Astrocyte (in vitro differentiated cells and primary cell): Measurements from ENCODE around the gene IGF1R. TPM values are rescaled to one million over a fixed set of nuclear protein-coding genes. Genes with fewer than 3 reads are reported as not detected.

ENCODE experiments used
- DNase-seq: peaks from one replicate; pipeline ENCODE4 v3.0.0-alpha.2; 2010; ENCODE audit warnings: low read depth
- FAIRE-seq: peaks from 2 replicates; lab custom pipeline; 2011; peaks lifted over from hg19 to GRCh38; lab: Jason Lieb, UNC
- H2AFZ ChIP-seq: 2 replicates; pipeline ENCODE4 v1.6.0; 2012; ENCODE audit warnings: low read depth, low read length, inconsistent platforms
- H3K27ac ChIP-seq: 2 replicates; pipeline ENCODE4 v1.5.1; 2011; ENCODE audit warnings: low read depth, low read length, inconsistent platforms
- H3K27me3 ChIP-seq: 2 replicates; pipeline ENCODE4 v1.6.0; 2011; ENCODE audit warnings: low read length, inconsistent platforms; ENCODE audit not compliant: insufficient read depth
- H3K36me3 ChIP-seq: 2 replicates; pipeline ENCODE4 v1.5.1; 2011; ENCODE audit warnings: low read length, inconsistent platforms; ENCODE audit not compliant: insufficient read depth
- H3K4me1 ChIP-seq: 2 replicates; pipeline ENCODE4 v1.5.1; 2011; ENCODE audit warnings: low read length, inconsistent platforms; ENCODE audit not compliant: insufficient read depth
- H3K4me2 ChIP-seq: 2 replicates; pipeline ENCODE4 v1.6.0; 2012; ENCODE audit warnings: low read length, inconsistent platforms
- H3K4me3 ChIP-seq: 2 replicates; pipeline ENCODE4 v1.5.1; 2011; ENCODE audit warnings: low read depth, mild to moderate bottlenecking, low read length, inconsistent platforms; ENCODE audit not compliant: insufficient read depth
- H3K79me2 ChIP-seq: 2 replicates; pipeline ENCODE4 v1.6.0; 2012; ENCODE audit warnings: mild to moderate bottlenecking, low read length, inconsistent platforms; ENCODE audit not compliant: insufficient read depth
- H3K9ac ChIP-seq: 2 replicates; pipeline ENCODE4 v1.6.0; 2012; ENCODE audit warnings: mild to moderate bottlenecking, low read length, inconsistent platforms
- H3K9me3 ChIP-seq: 2 replicates; pipeline ENCODE4 v1.5.1; 2012; ENCODE audit warnings: low read depth, mild to moderate bottlenecking, low read length, inconsistent platforms; ENCODE audit not compliant: insufficient read depth
- H4K20me1 ChIP-seq: 2 replicates; pipeline ENCODE4 v1.6.0; 2012; ENCODE audit warnings: low read length, inconsistent platforms; ENCODE audit not compliant: insufficient read depth
- H3K27ac Mint-ChIP-seq: one replicate; pipeline ENCODE4 v1.8.0; 2021; ENCODE audit warnings: mild to moderate bottlenecking, mixed read lengths; ENCODE audit not compliant: unreplicated experiment
- H3K27me3 Mint-ChIP-seq: one replicate; pipeline ENCODE4 v1.8.0; 2021; ENCODE audit warnings: low read depth, mixed read lengths; ENCODE audit not compliant: unreplicated experiment
- H3K36me3 Mint-ChIP-seq: one replicate; pipeline ENCODE4 v1.8.0; 2021; ENCODE audit warnings: low read depth, mixed read lengths; ENCODE audit not compliant: unreplicated experiment
- H3K4me1 Mint-ChIP-seq: one replicate; pipeline ENCODE4 v1.8.0; 2021; ENCODE audit warnings: low read depth, mixed read lengths; ENCODE audit not compliant: unreplicated experiment
- H3K4me3 Mint-ChIP-seq: one replicate; pipeline ENCODE4 v1.8.0; 2021; ENCODE audit warnings: mild to moderate bottlenecking, moderate library complexity, mixed read lengths; ENCODE audit not compliant: unreplicated experiment
- H3K9me3 Mint-ChIP-seq: one replicate; pipeline ENCODE4 v1.8.0; 2021; ENCODE audit warnings: mild to moderate bottlenecking, mixed read lengths; ENCODE audit not compliant: unreplicated experiment
- EZH2 ChIP-seq: IDR thresholded peaks from 2 replicates; pipeline ENCODE4 v1.6.1; 2012; ENCODE audit warnings: mild to moderate bottlenecking, low read length, inconsistent platforms; ENCODE audit not compliant: insufficient read depth
- total RNA-seq: library from RNA; stranded (reverse); gene quantifications from 2 replicates; pipeline ENCODE4 v1.2.1, GENCODE V29; 2021
- TF ChIP-seq, protein P1 (sequence below): IDR thresholded peaks from 2 replicates; pipeline ENCODE4 v1.5.1; 2011; ENCODE audit warnings: low read depth, mild to moderate bottlenecking, inconsistent platforms, low read length, moderate library complexity; ENCODE audit not compliant: insufficient read depth

The IGF1R gene
- total RNA-seq, 1 donor from 2014 or later: 270 TPM

DNA sequence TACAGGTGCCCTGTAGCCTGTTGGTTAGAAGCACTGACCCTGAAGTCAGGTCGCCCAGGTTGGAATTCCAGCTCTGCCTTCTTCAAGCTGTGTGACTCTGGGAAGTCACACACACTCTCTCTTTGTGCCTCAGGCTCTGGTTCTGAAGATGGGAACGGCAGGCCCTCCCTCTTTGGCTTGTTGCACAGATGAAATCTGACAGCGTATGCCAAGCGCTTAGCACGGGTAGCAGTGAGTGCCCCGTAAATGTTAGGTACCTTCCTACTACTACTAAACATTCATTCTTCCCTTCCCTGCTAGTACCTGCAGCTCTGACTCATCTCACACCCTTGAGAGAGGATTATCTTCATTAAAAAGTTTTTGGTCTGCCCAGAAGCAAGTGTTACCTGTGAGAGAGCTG is 220.2 kb downstream of the IGF1R start:
- H3K9me3 ChIP-seq: no peaks in the 10 kb centered on the region
- no peaks in the 10 kb centered on the region for H4K20me1 ChIP-seq
- no peaks in the 10 kb centered on the region for H3K36me3 ChIP-seq
- no peak for DNase-seq
- Mint-ChIP-seq H3K4me3 (peak overlapping the region; percentile 20), H3K4me1 (peaks cover 44% of the 10 kb centered on the region), H3K27me3 (no peaks in the 10 kb centered on the region), H3K36me3 (peaks cover 13% of the 10 kb centered on the region), H3K27ac (peak overlapping the region; percentile 18), H3K9me3 (peaks cover 3% of the 10 kb centered on the region)
- H3K4me3 ChIP-seq: no peak overlapping the region
- no peak overlapping the region for H3K4me2 ChIP-seq
- peaks cover 93% of the 10 kb centered on the region for H3K79me2 ChIP-seq
- no peak for FAIRE-seq
- H3K4me1 ChIP-seq: peaks cover 36% of the 10 kb centered on the region
- H3K27ac ChIP-seq: no peak overlapping the region
- H3K27me3 ChIP-seq: no peaks in the 10 kb centered on the region
- no peak overlapping the region for H2AFZ ChIP-seq
- H3K9ac ChIP-seq: no peak overlapping the region
- TF ChIP-seq EZH2: no peak
- TF ChIP-seq, protein P1, sequence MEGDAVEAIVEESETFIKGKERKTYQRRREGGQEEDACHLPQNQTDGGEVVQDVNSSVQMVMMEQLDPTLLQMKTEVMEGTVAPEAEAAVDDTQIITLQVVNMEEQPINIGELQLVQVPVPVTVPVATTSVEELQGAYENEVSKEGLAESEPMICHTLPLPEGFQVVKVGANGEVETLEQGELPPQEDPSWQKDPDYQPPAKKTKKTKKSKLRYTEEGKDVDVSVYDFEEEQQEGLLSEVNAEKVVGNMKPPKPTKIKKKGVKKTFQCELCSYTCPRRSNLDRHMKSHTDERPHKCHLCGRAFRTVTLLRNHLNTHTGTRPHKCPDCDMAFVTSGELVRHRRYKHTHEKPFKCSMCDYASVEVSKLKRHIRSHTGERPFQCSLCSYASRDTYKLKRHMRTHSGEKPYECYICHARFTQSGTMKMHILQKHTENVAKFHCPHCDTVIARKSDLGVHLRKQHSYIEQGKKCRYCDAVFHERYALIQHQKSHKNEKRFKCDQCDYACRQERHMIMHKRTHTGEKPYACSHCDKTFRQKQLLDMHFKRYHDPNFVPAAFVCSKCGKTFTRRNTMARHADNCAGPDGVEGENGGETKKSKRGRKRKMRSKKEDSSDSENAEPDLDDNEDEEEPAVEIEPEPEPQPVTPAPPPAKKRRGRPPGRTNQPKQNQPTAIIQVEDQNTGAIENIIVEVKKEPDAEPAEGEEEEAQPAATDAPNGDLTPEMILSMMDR: no peak

DNA sequence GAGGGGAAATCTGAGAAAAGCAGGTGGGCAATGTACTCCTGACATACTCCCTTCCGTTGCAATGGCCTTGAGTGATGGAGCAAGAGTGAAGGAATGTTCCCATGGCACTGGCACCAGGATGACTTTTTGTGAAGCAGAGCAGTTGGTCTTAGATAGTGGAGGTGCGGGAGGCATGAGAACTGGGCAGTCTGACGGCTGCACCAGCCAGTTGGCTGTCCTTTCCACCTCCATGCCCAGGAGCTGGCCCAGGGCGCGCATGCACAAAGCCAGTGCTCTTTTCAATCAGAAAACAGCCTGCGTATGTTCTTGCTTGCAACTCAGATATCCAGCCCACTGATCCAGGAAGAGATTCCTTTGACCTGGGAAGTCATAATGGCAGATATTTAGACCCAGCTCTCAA is 222.4 kb downstream of the IGF1R start:
- Histone ChIP-seq H3K36me3 (no peaks in the 10 kb centered on the region), H3K9me3 (no peaks in the 10 kb centered on the region), H4K20me1 (no peaks in the 10 kb centered on the region), H3K4me1 (peaks cover 48% of the 10 kb centered on the region), H3K27ac (no peak overlapping the region), H2AFZ (no peak overlapping the region), H3K4me3 (no peak overlapping the region), H3K4me2 (no peak overlapping the region), H3K79me2 (peaks cover 90% of the 10 kb centered on the region), H3K27me3 (no peaks in the 10 kb centered on the region), H3K9ac (no peak overlapping the region)
- Mint-ChIP-seq H3K27me3 (no peaks in the 10 kb centered on the region), H3K9me3 (peaks cover 3% of the 10 kb centered on the region), H3K4me3 (no peak overlapping the region), H3K36me3 (peaks cover 10% of the 10 kb centered on the region), H3K4me1 (peaks cover 59% of the 10 kb centered on the region), H3K27ac (no peak overlapping the region)
- DNase-seq (no peak), FAIRE-seq (no peak)
- TF ChIP-seq, protein P1: no peak
- TF ChIP-seq EZH2: no peak

DNA sequence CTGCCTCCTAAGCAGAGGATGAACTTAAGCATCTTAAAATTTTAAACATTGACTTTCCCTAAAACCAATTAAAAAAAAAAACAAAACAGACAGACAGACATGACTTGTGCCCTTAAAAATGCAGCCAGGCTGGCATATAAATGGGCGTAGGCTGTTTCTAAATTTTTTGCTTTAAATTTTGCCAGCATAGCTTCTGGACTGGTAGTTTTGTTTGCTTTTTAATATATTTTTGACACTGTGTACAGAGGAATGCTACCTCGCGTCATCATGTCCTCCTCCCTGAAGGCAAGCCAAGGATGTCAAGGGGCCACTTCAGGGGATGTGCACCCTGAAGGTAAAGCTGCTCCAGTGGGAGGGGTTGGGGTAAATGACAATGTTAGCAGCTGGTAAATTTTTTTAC is 224.4 kb downstream of the IGF1R start:
- peak overlapping the region; percentile 64 for H3K27ac Mint-ChIP-seq

More for the DNA sequence above, 224.4 kb downstream of the IGF1R start:
- Histone ChIP-seq H3K27ac (peak overlapping the region; percentile 78), H3K4me3 (peak overlapping the region; percentile 15), H3K27me3 (no peaks in the 10 kb centered on the region), H3K36me3 (no peaks in the 10 kb centered on the region), H3K9me3 (no peaks in the 10 kb centered on the region), H3K4me2 (peak overlapping the region; percentile 79), H3K79me2 (peaks cover 92% of the 10 kb centered on the region), H3K4me1 (peaks cover 50% of the 10 kb centered on the region), H3K9ac (peak overlapping the region; percentile 58), H4K20me1 (no peaks in the 10 kb centered on the region), H2AFZ (no peak overlapping the region)
- H3K4me1 Mint-ChIP-seq: peaks cover 64% of the 10 kb centered on the region
- no peak for FAIRE-seq
- H3K4me3 Mint-ChIP-seq: no peak overlapping the region
- TF ChIP-seq EZH2: no peak
- TF ChIP-seq, protein P1: no peak
- H3K36me3 Mint-ChIP-seq: peaks cover 9% of the 10 kb centered on the region
- no peaks in the 10 kb centered on the region for H3K27me3 Mint-ChIP-seq
- no peak for DNase-seq
- peaks cover 3% of the 10 kb centered on the region for H3K9me3 Mint-ChIP-seq
